ENCODE data around the gene AIRE. TPM values are rescaled to one million over a fixed set of nuclear protein-coding genes. Genes with fewer than 3 reads are reported as not detected.

Gene AIRE
- total RNA-seq, 1 experiment from 2014 or later = not detected

DNA sequence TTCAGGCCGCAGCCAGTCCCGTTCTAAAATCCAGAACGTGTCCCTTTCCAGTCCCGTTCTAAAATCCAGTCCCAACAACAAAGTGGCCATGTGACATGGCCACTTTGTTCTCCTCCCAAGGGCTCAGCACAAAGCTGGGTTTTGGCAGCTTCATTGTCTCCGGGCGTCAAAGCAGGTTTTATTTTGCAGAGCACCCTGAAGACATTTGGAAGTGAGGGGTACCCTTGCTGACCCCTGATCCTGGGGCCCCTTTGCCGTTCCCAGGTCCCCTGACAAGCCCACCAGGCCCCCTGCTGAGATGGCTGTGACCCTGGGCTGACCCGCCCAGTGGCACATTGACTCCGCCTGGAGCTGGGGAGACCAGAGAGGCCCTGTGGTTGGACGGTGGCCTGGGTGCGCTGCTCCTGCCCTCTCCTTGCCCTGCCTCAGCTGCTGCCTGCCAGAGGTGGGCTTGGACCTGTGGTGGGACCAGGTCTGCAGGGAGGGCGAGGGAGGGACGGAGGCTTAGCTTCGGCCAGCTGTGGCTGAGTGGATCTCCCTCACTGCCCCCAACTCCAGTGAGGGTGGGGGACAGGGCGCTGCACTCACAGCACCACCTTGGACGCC lies 18.4 kb downstream of the AIRE start:
- H3K4me1 ChIP-seq (ENCODE audit: insufficient read depth, low read length, poor library complexity, severe bottlenecking) = peaks cover 14% of the 10 kb centered on the region
- TF ChIP-seq EZH2 (IDR thresholded peaks at IDR 0.05; ENCODE audit: borderline replicate concordance, low read depth, low read length, poor library complexity, severe bottlenecking) (no peak), CTCF (conservative IDR thresholded peaks at IDR 0.05; ENCODE audit: low read depth, low read length) (no peak)
- no peaks in the 10 kb centered on the region for H3K36me3 ChIP-seq (ENCODE audit: insufficient read depth, low read length, poor library complexity, severe bottlenecking)
- intact Hi-C loops (cut with micrococcal nuclease; ENCODE audit: unreplicated experiment) = no loop called here
- H3K27me3 ChIP-seq (replicated peaks; ENCODE audit: insufficient read depth, low read depth, low read length, poor library complexity) = no peaks in the 10 kb centered on the region
- ChIA-PET CTCF (interaction anchor here (0.6 kb wide), 1 partner anchor 241 kb away, joined by 3 read pairs; no protein-coding TSS in a partner anchor), POLR2A (ENCODE audit: low non-redundant PET) (no interaction called here)
- no peaks in the 10 kb centered on the region for H3K9me3 ChIP-seq (ENCODE audit: low read depth, low read length, poor library complexity, severe bottlenecking)
- no TSS peak for BruUV-seq (replicated peaks)
- H3K4me3 ChIP-seq (ENCODE audit: low read depth, low read length, poor library complexity, severe bottlenecking) = no peak overlapping the region
- H3K27ac ChIP-seq (ENCODE audit: low read depth, low read length, poor library complexity, severe bottlenecking) = peak overlapping the region; percentile 11
- DNase-seq (ENCODE audit: low spot score) = no peak

DNA sequence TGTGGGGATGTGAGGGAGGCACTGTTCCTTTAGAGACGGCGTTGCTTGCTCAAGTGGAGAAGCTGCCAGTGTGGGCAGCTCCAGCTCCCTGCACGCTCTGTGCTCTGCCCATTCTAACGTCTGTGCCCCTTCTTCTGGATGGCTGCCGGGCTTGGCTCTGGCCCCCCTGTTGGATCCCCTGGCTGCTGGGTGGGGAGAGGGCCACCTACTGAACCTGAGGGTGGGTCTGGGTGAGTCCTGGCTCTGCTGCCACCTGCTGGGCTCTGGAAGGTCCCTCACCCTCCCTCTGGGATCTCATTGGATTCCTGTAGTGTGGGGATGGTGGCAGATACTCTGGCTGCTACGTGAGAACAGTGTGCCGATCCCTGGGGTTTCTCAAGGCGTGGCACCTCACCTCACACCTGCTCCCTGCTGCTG lies 19.2 kb downstream of the AIRE start:
- no peaks in the 10 kb centered on the region for H3K27me3 ChIP-seq (replicated peaks; ENCODE audit: insufficient read depth, low read depth, low read length, poor library complexity)
- POLR2A ChIA-PET (ENCODE audit: low non-redundant PET) = no interaction called here
- H3K4me1 ChIP-seq (ENCODE audit: insufficient read depth, low read length, poor library complexity, severe bottlenecking) = peaks cover 11% of the 10 kb centered on the region
- H3K27ac ChIP-seq (ENCODE audit: low read depth, low read length, poor library complexity, severe bottlenecking) = no peak overlapping the region
- intact Hi-C loops (cut with micrococcal nuclease; ENCODE audit: unreplicated experiment) = no loop called here
- H3K36me3 ChIP-seq (ENCODE audit: insufficient read depth, low read length, poor library complexity, severe bottlenecking) = no peaks in the 10 kb centered on the region
- H3K4me3 ChIP-seq (ENCODE audit: low read depth, low read length, poor library complexity, severe bottlenecking) = no peak overlapping the region
- CTCF ChIA-PET = interaction anchor here (0.7 kb wide), 1 partner anchor 507 kb away, joined by 5 read pairs; no protein-coding TSS in a partner anchor
- BruUV-seq (replicated peaks) = no TSS peak
- H3K9me3 ChIP-seq (ENCODE audit: low read depth, low read length, poor library complexity, severe bottlenecking) = no peaks in the 10 kb centered on the region
- TF ChIP-seq EZH2 (IDR thresholded peaks at IDR 0.05; ENCODE audit: borderline replicate concordance, low read depth, low read length, poor library complexity, severe bottlenecking) = no peak
- peak; percentile 75 for TF ChIP-seq CTCF (conservative IDR thresholded peaks at IDR 0.05; ENCODE audit: low read depth, low read length)
- DNase-seq (ENCODE audit: low spot score) = peak; percentile 61

- H3K27ac ChIP-seq (ENCODE audit: low read depth, low read length, poor library complexity, severe bottlenecking) = peak overlapping the region; percentile 16
- H3K9me3 ChIP-seq (ENCODE audit: low read depth, low read length, poor library complexity, severe bottlenecking) = no peaks in the 10 kb centered on the region
- CTCF ChIA-PET = no interaction called here
- no peak overlapping the region for H3K4me3 ChIP-seq (ENCODE audit: low read depth, low read length, poor library complexity, severe bottlenecking)
- no TSS peak for BruUV-seq (replicated peaks)
- POLR2A ChIA-PET (ENCODE audit: low non-redundant PET) = no interaction called here
- peaks cover 8% of the 10 kb centered on the region for H3K4me1 ChIP-seq (ENCODE audit: insufficient read depth, low read length, poor library complexity, severe bottlenecking)
- intact Hi-C loops (cut with micrococcal nuclease; ENCODE audit: unreplicated experiment) = no loop called here
- TF ChIP-seq EZH2 (IDR thresholded peaks at IDR 0.05; ENCODE audit: borderline replicate concordance, low read depth, low read length, poor library complexity, severe bottlenecking) = no peak
- TF ChIP-seq CTCF (conservative IDR thresholded peaks at IDR 0.05; ENCODE audit: low read depth, low read length) = no peak
- H3K27me3 ChIP-seq (replicated peaks; ENCODE audit: insufficient read depth, low read depth, low read length, poor library complexity) = no peaks in the 10 kb centered on the region
- no peaks in the 10 kb centered on the region for H3K36me3 ChIP-seq (ENCODE audit: insufficient read depth, low read length, poor library complexity, severe bottlenecking)
- DNase-seq (ENCODE audit: low spot score) = no peak
Observed at GRCh38 chr21:44305691-44306090, 20.0 kb downstream of the AIRE start.

Measured in A673 (cell line).